GM12878 (cell line): ENCODE results near the gene DNAI2. TPM values are rescaled to one million over a fixed set of nuclear protein-coding genes. Genes with fewer than 3 reads are reported as not detected.

Source experiments
- ATAC-seq: fragments of 200-7000 bp; cut with Tn5 transposase; 3 replicates; pipeline ENCODE4 v1.9.1; 2020; ENCODE audit warnings: mild to moderate bottlenecking, moderate library complexity
- BruUV-seq: library from RNA; stranded (reverse); fragments of 400-500 nt; replicated peaks from 2 replicates; lab custom pipeline; 2021; lab: Mats Ljungman, UMichigan
- CTCF ChIA-PET: fragments of 300-600 bp; sonication (Branson Sonifier 250); formaldehyde crosslinking; extraction: SDS; loops from one replicate; lab custom pipeline; 2021; ENCODE audit warnings: inconsistent platforms; lab: Yijun Ruan, JAX
- POLR2A ChIA-PET: fragments of 350-600 bp; formaldehyde crosslinking; extraction: SDS; loops from one replicate; lab custom pipeline; 2021; ENCODE audit warnings: inconsistent platforms; lab: Charles Lee
- RAD21 ChIA-PET: fragments of 300-600 bp; sonication (Branson Sonifier 250); formaldehyde crosslinking; loops from one replicate; lab custom pipeline; 2023; ENCODE audit warnings: antibody characterized with exemption; ENCODE audit not compliant: unreplicated experiment; lab: Charles Lee
- SMC1A ChIA-PET: fragments of 300-600 bp; sonication (Branson Sonifier 250); formaldehyde crosslinking; loops from one replicate; lab custom pipeline; 2023; ENCODE audit not compliant: unreplicated experiment, uncharacterized antibody; lab: Charles Lee
- DNase-seq: peaks from one replicate; pipeline ENCODE4 v3.0.0-alpha.2; 2011; ENCODE audit warnings: low read depth, low spot score
- FAIRE-seq: peaks from 3 replicates; lab custom pipeline; 2011; peaks lifted over from hg19 to GRCh38; lab: Jason Lieb, UNC
- H2AFZ ChIP-seq: 2 replicates; pipeline ENCODE4 v1.6.0; 2011; ENCODE audit warnings: low read depth, low read length, control low read depth; ENCODE audit not compliant: control insufficient read depth
- H3K27ac ChIP-seq: 2 replicates; pipeline ENCODE4 v1.5.1; 2011; ENCODE audit warnings: control low read depth; ENCODE audit not compliant: control insufficient read depth, insufficient read depth
- H3K27me3 ChIP-seq, 2 experiments: replicated peaks in 1 of 2; 2 replicates each; pipeline versions ENCODE4 v1.6.0 to v1.6.1; 2011; ENCODE audit warnings: low read length in 1 of 2; ENCODE audit not compliant: control insufficient read depth in 2 of 2, insufficient read depth in 2 of 2
- H3K36me3 ChIP-seq, 2 experiments: 2 replicates each; pipeline ENCODE4 v1.5.1; 2011; ENCODE audit warnings: low read length in 1 of 2; ENCODE audit not compliant: control insufficient read depth in 2 of 2, insufficient read depth in 2 of 2
- H3K4me1 ChIP-seq: 2 replicates; pipeline ENCODE4 v1.6.1; 2011; ENCODE audit warnings: mild to moderate bottlenecking, low read length, moderate library complexity, mixed read lengths; ENCODE audit not compliant: control insufficient read depth, insufficient read depth
- H3K4me2 ChIP-seq: 2 replicates; pipeline ENCODE4 v1.6.0; 2011; ENCODE audit warnings: control low read depth; ENCODE audit not compliant: control insufficient read depth, insufficient read depth
- H3K4me3 ChIP-seq: fragments of 200-600 bp; sonication (generic); 2 replicates; pipeline ENCODE4 v1.5.1; 2016
- H3K79me2 ChIP-seq: 2 replicates; pipeline ENCODE4 v1.6.0; 2011; ENCODE audit warnings: low read length; ENCODE audit not compliant: control insufficient read depth, insufficient read depth
- H3K9ac ChIP-seq: 2 replicates; pipeline ENCODE4 v1.8.0; 2011; ENCODE audit warnings: low read length, control low read depth, mixed read lengths; ENCODE audit not compliant: control insufficient read depth, insufficient read depth
- H3K9me3 ChIP-seq: replicated peaks from 3 replicates; pipeline ENCODE4 v1.5.1; 2011; ENCODE audit warnings: mild to moderate bottlenecking, low read length; ENCODE audit not compliant: control insufficient read depth, insufficient read depth
- H4K20me1 ChIP-seq: 2 replicates; pipeline ENCODE4 v1.6.0; 2011; ENCODE audit not compliant: control insufficient read depth, insufficient read depth
- CREB1 ChIP-seq: IDR thresholded peaks from 2 replicates; pipeline ENCODE4 v1.6.1; 2012; ENCODE audit warnings: low read depth, mild to moderate bottlenecking, inconsistent platforms
- EZH2 ChIP-seq: IDR thresholded peaks from 2 replicates; pipeline ENCODE4 v1.6.1; 2012; ENCODE audit warnings: low read depth, mild to moderate bottlenecking, control low read depth, inconsistent platforms, low read length, borderline replicate concordance; ENCODE audit not compliant: control insufficient read depth
- JUND ChIP-seq: IDR thresholded peaks from 2 replicates; pipeline ENCODE4 v1.6.1; 2012; ENCODE audit warnings: low read depth, mild to moderate bottlenecking, low read length, improper control_type of control experiment, moderate library complexity
- RAD21 ChIP-seq: IDR thresholded peaks from 2 replicates; pipeline ENCODE4 v1.6.1; 2011; ENCODE audit warnings: mild to moderate bottlenecking, low read depth, low read length, moderate library complexity; ENCODE audit not compliant: insufficient read depth
- SMAD1 ChIP-seq: fragments of 450-650 bp; IDR thresholded peaks from 2 replicates; pipeline ENCODE4 v1.6.1; 2018; ENCODE audit warnings: mild to moderate bottlenecking, low read depth; ENCODE audit not compliant: partially characterized antibody
- TAF1 ChIP-seq: IDR thresholded peaks from 2 replicates; pipeline ENCODE4 v1.6.1; 2011; ENCODE audit warnings: mild to moderate bottlenecking, low read depth, low read length, borderline replicate concordance
- YY1 ChIP-seq: IDR thresholded peaks from 2 replicates; pipeline ENCODE4 v1.6.1; 2011; ENCODE audit warnings: low read depth, mild to moderate bottlenecking, low read length
- ZNF592 ChIP-seq: fragments of 450-650 bp; IDR thresholded peaks from 2 replicates; pipeline ENCODE4 v1.6.1; 2017; ENCODE audit warnings: mild to moderate bottlenecking, moderate library complexity
- ZSCAN29 ChIP-seq: fragments of 450-650 bp; IDR thresholded peaks from 2 replicates; pipeline ENCODE4 v1.6.1; 2017; ENCODE audit warnings: mild to moderate bottlenecking, moderate library complexity
- WGBS: methylation state at CpG from one replicate; pipeline ENCODE4 v1.1.6; 2016; ENCODE audit warnings: low lambda C conversion rate; ENCODE audit not compliant: insufficient replicate concordance, insufficient coverage; ENCODE audit errors: missing lambda C conversion rate; 5-methylcytosine and 5-hydroxymethylcytosine counted together
- in situ Hi-C: fragments of 300-500 bp; cut with MboI; formaldehyde crosslinking; loops from 9 replicates; pipeline ENCODE4 v1.14.3; 2018; ENCODE audit warnings: mixed read lengths
- intact Hi-C: fragments of 100-400 bp; cut with micrococcal nuclease; formaldehyde crosslinking; loops from one replicate; pipeline ENCODE4 v1.14.2; 2022; ENCODE audit not compliant: unreplicated experiment
- polyA plus RNA-seq, 11 experiments: library from polyadenylated mRNA; depleted of rRNA in 4 of 11; unstranded in 6 of 11; stranded (reverse) in 5 of 11; fragments of >200 nt; fragmentation: Nextera tagmentation in 4 of 11; fragmentation: Illumina TruSeq in 1 of 11; extraction: Ambion mirVana in 4 of 11; extraction: Trizol in 1 of 11; gene quantifications; 1 replicate in 1 of 11; 2 replicates in 10 of 11; pipeline versions ENCODE4 v1.2.1 to v1.2.3, GENCODE V29; 2011 to 2016; ENCODE audit warnings: inconsistent platforms in 2 of 11, missing spikeins in 2 of 11, low read depth in 1 of 11
- total RNA-seq, 4 experiments: library from RNA; depleted of rRNA in 3 of 4; stranded (reverse); fragments of >200 nt in 3 of 4; fragmentation: Illumina TruSeq in 1 of 4; extraction: Trizol in 1 of 4; gene quantifications; 2 replicates each; pipeline versions ENCODE4 v1.2.1 to v1.2.3, GENCODE V29; 2013 to 2021

Gene DNAI2
- total and polyA plus RNA-seq, 10 of the 15 experiments (the other 5 are each of a cell fraction or from before 2014, with no cell fraction given), result 0.04 to 1.8 (median 0.13) TPM

GRCh38 chr17:74305865-74306654, 32.0 kb downstream of the DNAI2 start:
- no peak overlapping the region for H3K27ac ChIP-seq
- TF ChIP-seq ZSCAN29 (no peak), RAD21 (peak; percentile 26; the same call in 1 of the 2 replicates)
- TF ChIP-seq, all 136 proteins: peak for 1
- no peak for DNase-seq
- POLR2A ChIA-PET, result interaction anchor here (0.7 kb wide), 1 partner anchor 226 kb away, joined by 3 read pairs; no protein-coding TSS in a partner anchor
- H3K9ac ChIP-seq, result no peak overlapping the region
- H4K20me1 ChIP-seq, result no peaks in the 10 kb centered on the region; the same call in 1 of the 2 replicates
- SMC1A ChIA-PET, result interaction anchor here (0.8 to 1.1 kb wide), 2 partner anchors 62 to 123 kb away, joined by 3 read pairs; partner anchors contain the start of gene GPR142
- intact Hi-C loops (no loop called here), in situ Hi-C loops (no loop called here)
- no TSS peak for BruUV-seq
- H3K4me2 ChIP-seq, result no peak overlapping the region
- CTCF ChIA-PET, result interaction anchor here (1.0 to 2.6 kb wide), 2 partner anchors 56 to 62 kb away, joined by 3 to 7 read pairs; partner anchors contain the start of gene BTBD17
- H2AFZ ChIP-seq, result no peak overlapping the region
- H3K9me3 ChIP-seq, result peaks cover 4% of the 10 kb centered on the region; the same call in 1 of the 3 replicates
- no peaks in the 10 kb centered on the region for H3K36me3 ChIP-seq
- no peak for ATAC-seq
- no peaks in the 10 kb centered on the region for H3K79me2 ChIP-seq
- RAD21 ChIA-PET, result interaction anchor here (1.2 to 1.3 kb wide), 2 partner anchors 53 to 227 kb away, joined by 3 to 6 read pairs; no protein-coding TSS in a partner anchor
- 56% methylated on average over 10 of the region's 10 CpGs for WGBS
- H3K27me3 ChIP-seq, result no peaks in the 10 kb centered on the region
- no peak overlapping the region for H3K4me3 ChIP-seq
- no peak for FAIRE-seq
- H3K4me1 ChIP-seq, result no peaks in the 10 kb centered on the region

- ChIA-PET CTCF (interaction anchor here (0.7 kb wide), 1 partner anchor 23 kb away, joined by 3 read pairs; no protein-coding TSS in a partner anchor), POLR2A (no interaction called here), RAD21 (interaction anchor here (1.1 kb wide), 1 partner anchor 60 kb away, joined by 3 read pairs; the partner anchor contains the start of gene GPR142), SMC1A (interaction anchor here (0.7 kb wide), 1 partner anchor 24 kb away, joined by 3 read pairs; no protein-coding TSS in a partner anchor)
- H3K4me1 ChIP-seq, result no peaks in the 10 kb centered on the region
- FAIRE-seq (no peak), DNase-seq (no peak), ATAC-seq (no peak)
- in situ Hi-C loops, result no loop called here
- H3K27me3 ChIP-seq, result no peaks in the 10 kb centered on the region
- BruUV-seq, result no TSS peak
- H3K79me2 ChIP-seq, result no peaks in the 10 kb centered on the region
- H3K9ac ChIP-seq, result no peak overlapping the region
- H3K4me3 ChIP-seq, result no peak overlapping the region
- intact Hi-C loops, result no loop called here
- no peaks in the 10 kb centered on the region for H3K36me3 ChIP-seq
- peaks cover 7% of the 10 kb centered on the region; the same call in 1 of the 3 replicates for H3K9me3 ChIP-seq
- no peak overlapping the region for H2AFZ ChIP-seq
- no peaks in the 10 kb centered on the region; the same call in 1 of the 2 replicates for H4K20me1 ChIP-seq
- no peak overlapping the region for H3K4me2 ChIP-seq
- WGBS, result 13% methylated on average over 13 of the region's 15 CpGs
- H3K27ac ChIP-seq, result no peak overlapping the region
- TF ChIP-seq YY1 (no peak), JUND (no peak), SMAD1 (no peak), EZH2 (no peak), TAF1 (no peak), CREB1 (no peak), ZNF592 (no peak)
Observed at GRCh38 chr17:74307984-74308773, 34.1 kb downstream of the DNAI2 start.
